Measurements from ENCODE around the gene SAT2.
"Not testable (repeated sequence)": the region's sequence is repeated elsewhere in the genome, so short reads cannot be mapped to it uniquely, and the experiment has no call there.

Gene SAT2

DNA sequence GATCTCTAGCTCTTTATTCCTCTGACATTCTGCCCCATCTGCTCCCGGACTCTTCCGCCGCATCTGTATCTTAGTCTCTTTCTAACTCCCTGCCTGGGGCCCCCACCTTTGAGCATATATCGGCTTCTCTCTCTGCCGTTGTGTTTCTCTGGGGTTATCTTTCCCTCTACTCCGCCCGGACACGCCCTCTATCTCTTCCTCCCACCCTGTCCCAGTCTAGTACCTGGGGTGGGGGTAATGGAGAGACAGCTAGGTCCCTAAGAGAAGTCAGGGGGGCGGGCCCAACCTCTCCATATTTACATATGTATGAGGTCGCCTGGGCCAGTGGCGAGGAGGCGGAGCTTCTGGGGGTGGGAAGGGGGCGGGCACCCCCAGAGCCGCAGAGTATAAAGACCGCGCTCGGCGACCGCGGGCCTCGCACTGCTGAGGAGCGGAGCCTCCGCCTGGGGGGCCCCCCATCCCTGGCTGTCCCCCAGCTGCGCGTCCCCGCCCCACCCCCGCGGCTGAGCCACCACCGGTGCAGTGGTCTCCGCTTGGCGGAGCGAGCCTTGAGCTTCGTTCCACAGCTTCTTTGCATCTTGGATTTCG, 23.0 kb upstream of the SAT2 start, which contains the start of gene ATP1B2:
TSS of gene ATP1B2 (plus strand) at position 418 of the 588 bp plus-strand sequence. CDS start 593 bp downstream, outside the sequence.
- DNase-seq (ENCODE audit: extremely low read depth, low read depth) = no peak
- TF ChIP-seq, protein P1, sequence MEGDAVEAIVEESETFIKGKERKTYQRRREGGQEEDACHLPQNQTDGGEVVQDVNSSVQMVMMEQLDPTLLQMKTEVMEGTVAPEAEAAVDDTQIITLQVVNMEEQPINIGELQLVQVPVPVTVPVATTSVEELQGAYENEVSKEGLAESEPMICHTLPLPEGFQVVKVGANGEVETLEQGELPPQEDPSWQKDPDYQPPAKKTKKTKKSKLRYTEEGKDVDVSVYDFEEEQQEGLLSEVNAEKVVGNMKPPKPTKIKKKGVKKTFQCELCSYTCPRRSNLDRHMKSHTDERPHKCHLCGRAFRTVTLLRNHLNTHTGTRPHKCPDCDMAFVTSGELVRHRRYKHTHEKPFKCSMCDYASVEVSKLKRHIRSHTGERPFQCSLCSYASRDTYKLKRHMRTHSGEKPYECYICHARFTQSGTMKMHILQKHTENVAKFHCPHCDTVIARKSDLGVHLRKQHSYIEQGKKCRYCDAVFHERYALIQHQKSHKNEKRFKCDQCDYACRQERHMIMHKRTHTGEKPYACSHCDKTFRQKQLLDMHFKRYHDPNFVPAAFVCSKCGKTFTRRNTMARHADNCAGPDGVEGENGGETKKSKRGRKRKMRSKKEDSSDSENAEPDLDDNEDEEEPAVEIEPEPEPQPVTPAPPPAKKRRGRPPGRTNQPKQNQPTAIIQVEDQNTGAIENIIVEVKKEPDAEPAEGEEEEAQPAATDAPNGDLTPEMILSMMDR (IDR thresholded peaks at IDR 0.05; ENCODE audit: low read depth, low read length) = no peak

DNA sequence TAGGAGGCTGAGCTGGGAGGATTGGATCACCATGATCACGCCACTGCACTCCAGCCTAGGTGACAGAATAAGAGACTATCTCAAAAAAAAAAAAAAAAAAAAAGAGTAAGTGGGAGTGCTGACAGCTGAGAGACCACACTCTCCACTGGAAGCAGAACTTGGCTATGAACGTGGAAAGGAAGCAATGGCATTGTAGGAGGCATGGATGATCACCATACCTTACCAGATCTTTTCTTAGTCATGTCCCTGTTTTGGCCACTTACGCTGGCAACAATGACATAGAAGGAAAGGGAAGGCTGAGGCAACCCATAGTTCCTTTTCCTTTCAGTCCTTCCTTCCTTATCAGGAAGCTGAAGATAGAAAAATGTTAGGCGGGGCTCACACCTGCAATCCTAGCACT, 19.4 kb upstream of the SAT2 start:
- TF ChIP-seq, protein P1 (IDR thresholded peaks at IDR 0.05; ENCODE audit: low read depth, low read length) = no peak

DNA sequence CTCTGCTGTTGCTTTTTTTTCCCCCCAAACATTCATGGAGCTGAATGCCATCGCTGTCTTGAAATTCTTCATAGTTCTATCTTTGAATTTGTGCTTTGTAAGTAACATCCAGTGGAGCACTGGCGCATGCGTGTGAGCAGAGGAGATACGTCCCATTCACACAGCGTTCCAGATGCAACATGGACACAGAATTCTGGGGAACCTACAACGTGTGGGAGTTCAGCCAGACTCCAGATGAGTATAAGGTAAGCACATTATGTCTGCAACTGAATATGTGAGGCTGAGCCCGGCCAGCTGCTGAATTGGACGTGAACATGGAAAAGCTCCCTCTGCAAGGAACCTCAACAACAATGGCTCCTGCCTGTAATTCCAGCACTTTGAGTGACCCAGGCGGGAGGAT, 18.8 kb upstream of the SAT2 start:
- TF ChIP-seq, protein P1 (IDR thresholded peaks at IDR 0.05; ENCODE audit: low read depth, low read length) = no peak

More for the DNA sequence above, 19.4 kb upstream of the SAT2 start:
- DNase-seq (ENCODE audit: extremely low read depth, low read depth) = no peak

DNA sequence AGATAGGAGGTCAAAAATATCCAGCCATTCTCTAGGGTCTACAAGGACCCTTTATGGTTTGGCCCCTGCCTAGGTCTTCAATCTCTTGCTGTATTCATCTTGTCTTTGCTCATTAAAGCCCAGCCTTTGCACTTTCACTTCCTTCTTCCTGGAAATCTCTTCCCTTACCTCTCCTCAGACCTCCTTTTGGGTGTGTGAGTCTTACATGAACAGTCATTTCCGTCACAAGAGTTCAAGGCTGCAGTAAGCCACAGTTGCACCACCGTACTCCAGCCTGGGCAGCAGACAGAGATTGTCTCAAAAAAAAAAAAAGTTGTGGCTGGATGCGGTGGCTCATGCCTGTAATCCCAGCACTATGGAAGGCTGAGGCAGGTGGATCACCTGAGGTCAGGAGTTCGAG, 17.2 kb upstream of the SAT2 start:
- TF ChIP-seq, protein P1 (IDR thresholded peaks at IDR 0.05; ENCODE audit: low read depth, low read length) = no peak

More for the DNA sequence above, 18.8 kb upstream of the SAT2 start:
- DNase-seq (ENCODE audit: extremely low read depth, low read depth) = no peak

DNA sequence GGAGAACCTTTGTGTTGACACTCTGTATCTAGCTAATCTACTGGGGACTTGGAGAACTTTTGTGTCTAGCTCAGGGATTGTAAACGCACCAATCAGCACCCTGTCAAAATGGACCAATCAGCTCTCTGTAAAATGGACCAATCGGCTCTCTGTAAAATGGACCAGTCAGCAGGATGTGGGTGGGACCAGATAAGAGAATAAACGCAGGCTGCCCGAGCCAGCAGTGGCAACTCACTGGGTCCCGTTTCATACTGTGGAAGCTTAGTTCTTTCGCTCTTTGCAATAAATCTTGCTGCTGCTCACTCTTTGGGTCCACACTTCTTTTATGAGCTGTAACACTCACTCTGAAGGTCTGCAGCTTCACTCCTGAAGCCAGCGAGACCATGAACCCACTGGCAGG, 14.0 kb upstream of the SAT2 start:
- not testable (repeated sequence) for DNase-seq (ENCODE audit: extremely low read depth, low read depth)

More for the DNA sequence above, 17.2 kb upstream of the SAT2 start:
- no peak for DNase-seq (ENCODE audit: extremely low read depth, low read depth)

DNA sequence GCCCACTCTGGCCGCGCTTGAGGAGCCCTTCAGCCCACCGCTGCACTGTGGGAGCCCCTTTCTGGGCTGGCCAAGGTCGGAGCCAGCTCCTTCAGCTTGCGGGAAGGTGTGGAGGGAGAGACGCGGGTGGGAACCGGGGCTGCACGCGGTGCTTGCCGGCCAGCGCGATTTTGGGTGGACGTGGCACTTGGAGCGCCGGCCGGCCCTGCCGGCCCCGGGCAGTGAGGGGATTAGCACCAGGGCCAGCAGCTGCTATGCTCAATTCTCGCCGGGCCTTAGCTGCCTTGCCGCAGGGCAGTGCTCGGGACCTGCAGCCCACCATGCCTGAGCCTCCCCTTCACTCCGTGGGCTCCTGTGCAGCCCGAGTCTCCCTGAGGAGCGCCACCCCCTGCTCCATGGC, 13.2 kb upstream of the SAT2 start:
- TF ChIP-seq, protein P1 (IDR thresholded peaks at IDR 0.05; ENCODE audit: low read depth, low read length) = no peak

DNA sequence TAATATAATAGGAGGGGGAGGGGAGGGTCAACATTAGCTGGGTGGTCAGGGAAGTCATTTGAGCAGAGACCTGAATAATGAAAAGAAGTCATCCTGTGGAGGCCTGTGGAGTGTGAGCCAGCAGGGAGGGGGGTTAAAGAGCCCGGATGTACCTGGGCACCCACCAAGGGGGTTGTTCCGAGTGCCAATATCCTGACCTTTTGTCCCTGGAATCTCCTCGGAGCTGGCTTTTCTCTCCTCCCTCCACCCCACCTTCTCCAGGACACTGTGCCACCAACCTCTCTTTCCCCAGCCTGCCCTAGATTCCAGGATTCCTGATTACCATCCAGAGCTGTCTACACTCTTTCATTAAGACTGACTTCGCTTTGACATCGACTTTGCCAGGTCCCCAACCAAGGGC, 8.5 kb upstream of the SAT2 start:
- DNase-seq (ENCODE audit: extremely low read depth, low read depth) = no peak
- TF ChIP-seq, protein P1 (IDR thresholded peaks at IDR 0.05; ENCODE audit: low read depth, low read length) = no peak

More for the DNA sequence above, 13.2 kb upstream of the SAT2 start:
- DNase-seq (ENCODE audit: extremely low read depth, low read depth) = no peak

DNA sequence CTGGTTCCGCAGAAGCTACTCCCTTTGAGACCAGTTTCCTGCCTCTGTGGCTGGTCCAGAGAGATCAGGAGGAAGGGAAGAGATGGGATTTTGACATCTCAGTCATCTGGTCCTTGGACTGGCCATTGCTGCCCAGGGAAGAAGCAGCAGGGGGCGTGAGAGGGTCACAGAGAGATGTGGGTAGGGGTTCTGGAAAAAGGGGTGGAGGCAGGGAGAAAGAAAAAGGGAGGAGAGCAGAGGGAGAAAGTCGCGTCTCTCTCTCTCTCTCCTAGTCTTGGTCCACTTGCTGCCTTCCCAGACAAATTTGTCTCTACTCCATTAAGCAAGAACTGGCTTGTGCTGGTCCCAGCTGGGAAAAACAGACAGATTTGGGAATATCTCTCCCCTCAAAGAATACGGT, 6.8 kb upstream of the SAT2 start:
- TF ChIP-seq, protein P1 (IDR thresholded peaks at IDR 0.05; ENCODE audit: low read depth, low read length) = peak; percentile 54
- no peak for DNase-seq (ENCODE audit: extremely low read depth, low read depth)
